Measurements from ENCODE around the gene STK32C. TPM values are rescaled to one million over a fixed set of nuclear protein-coding genes. Genes with fewer than 3 reads are reported as not detected.

Gene STK32C
- total and polyA plus RNA-seq, 2 of the 4 experiments (the other 2 are of a cell fraction), result 5.0 to 8.3 TPM

DNA sequence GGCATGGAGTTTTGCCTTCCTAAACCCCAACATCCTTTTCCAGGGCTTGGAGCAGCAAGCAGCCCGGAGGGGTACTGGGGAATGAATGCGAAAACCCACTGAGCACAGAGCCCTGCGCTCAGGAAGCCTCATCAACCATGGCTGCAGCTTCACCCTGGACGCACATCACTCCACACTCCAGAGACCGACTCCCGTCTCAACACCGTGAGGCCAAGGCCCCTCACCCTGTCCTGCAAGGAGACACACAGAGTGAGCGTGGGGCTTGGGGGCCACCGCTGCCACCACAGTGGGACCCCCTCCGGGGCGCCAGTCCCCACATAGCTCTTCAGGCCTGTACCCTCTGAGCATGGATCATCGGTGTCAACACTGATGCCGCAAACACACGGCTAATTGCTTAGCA, 79.1 kb downstream of the STK32C start:
- Histone ChIP-seq H4K91ac (ENCODE audit: insufficient read depth, low read depth, low read length) (no peak overlapping the region), H3K9me1 (ENCODE audit: insufficient read depth, low read length) (no peaks in the 10 kb centered on the region), H3K56ac (ENCODE audit: extremely low read depth, insufficient read depth, low read length) (no peak overlapping the region), H3K36me3 (ENCODE audit: control insufficient read depth, insufficient read depth, low read length) (no peaks in the 10 kb centered on the region), H2BK120ac (ENCODE audit: low read depth, low read length) (no peak overlapping the region), H3K18ac (ENCODE audit: low read depth, low read length) (no peak overlapping the region), H3K4me2 (ENCODE audit: low read depth, low read length) (no peak overlapping the region), H2AFZ (replicated peaks; ENCODE audit: low read length, poor library complexity) (no peak overlapping the region), H2BK5ac (ENCODE audit: low read depth, low read length, poor library complexity, severe bottlenecking) (no peak overlapping the region), H2BK15ac (ENCODE audit: low read depth, low read length) (no peak overlapping the region), H2AK9ac (replicated peaks; ENCODE audit: low read depth, low read length, poor library complexity) (no peak overlapping the region), H4K8ac (ENCODE audit: low read depth in 2 of 2, low read length in 2 of 2) (no peak overlapping the region), H2AK5ac (ENCODE audit: low read depth, low read length) (no peak overlapping the region), H3K23ac (ENCODE audit: low read depth, low read length) (no peak overlapping the region), H3K14ac (replicated peaks; ENCODE audit: low read depth, low read length) (no peak overlapping the region), H4K20me1 (ENCODE audit: insufficient read depth, low read length) (no peaks in the 10 kb centered on the region), H3K9ac (ENCODE audit: low read depth, low read length) (no peak overlapping the region), H3K9me3 (ENCODE audit: control insufficient read depth, insufficient read depth, low read length) (no peaks in the 10 kb centered on the region), H3K4me3 (ENCODE audit: insufficient read depth, low read depth, low read length) (no peak overlapping the region), H3K79me1 (ENCODE audit: low read depth in 1 of 2, low read length in 2 of 2) (no peaks in the 10 kb centered on the region), H3K27ac (ENCODE audit: insufficient read depth, low read length) (no peak overlapping the region), H3K4ac (ENCODE audit: low read depth, low read length) (no peak overlapping the region), H3K4me1 (ENCODE audit: control insufficient read depth, insufficient read depth, low read length) (no peaks in the 10 kb centered on the region), H4K5ac (ENCODE audit: low read depth, low read length) (no peak overlapping the region), H2BK20ac (ENCODE audit: low read depth, low read length) (no peak overlapping the region), H3K27me3 (ENCODE audit: control insufficient read depth, insufficient read depth, low read length) (no peaks in the 10 kb centered on the region; the same call in 1 of the 2 replicates)
- TF ChIP-seq, protein P1, sequence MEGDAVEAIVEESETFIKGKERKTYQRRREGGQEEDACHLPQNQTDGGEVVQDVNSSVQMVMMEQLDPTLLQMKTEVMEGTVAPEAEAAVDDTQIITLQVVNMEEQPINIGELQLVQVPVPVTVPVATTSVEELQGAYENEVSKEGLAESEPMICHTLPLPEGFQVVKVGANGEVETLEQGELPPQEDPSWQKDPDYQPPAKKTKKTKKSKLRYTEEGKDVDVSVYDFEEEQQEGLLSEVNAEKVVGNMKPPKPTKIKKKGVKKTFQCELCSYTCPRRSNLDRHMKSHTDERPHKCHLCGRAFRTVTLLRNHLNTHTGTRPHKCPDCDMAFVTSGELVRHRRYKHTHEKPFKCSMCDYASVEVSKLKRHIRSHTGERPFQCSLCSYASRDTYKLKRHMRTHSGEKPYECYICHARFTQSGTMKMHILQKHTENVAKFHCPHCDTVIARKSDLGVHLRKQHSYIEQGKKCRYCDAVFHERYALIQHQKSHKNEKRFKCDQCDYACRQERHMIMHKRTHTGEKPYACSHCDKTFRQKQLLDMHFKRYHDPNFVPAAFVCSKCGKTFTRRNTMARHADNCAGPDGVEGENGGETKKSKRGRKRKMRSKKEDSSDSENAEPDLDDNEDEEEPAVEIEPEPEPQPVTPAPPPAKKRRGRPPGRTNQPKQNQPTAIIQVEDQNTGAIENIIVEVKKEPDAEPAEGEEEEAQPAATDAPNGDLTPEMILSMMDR (conservative IDR thresholded peaks at IDR 0.05; ENCODE audit: low read depth, low read length), result no peak
- TF ChIP-seq RCOR1 (IDR thresholded peaks at IDR 0.05; ENCODE audit: insufficient replicate concordance, low read length), result no peak
- TF ChIP-seq, protein P2, sequence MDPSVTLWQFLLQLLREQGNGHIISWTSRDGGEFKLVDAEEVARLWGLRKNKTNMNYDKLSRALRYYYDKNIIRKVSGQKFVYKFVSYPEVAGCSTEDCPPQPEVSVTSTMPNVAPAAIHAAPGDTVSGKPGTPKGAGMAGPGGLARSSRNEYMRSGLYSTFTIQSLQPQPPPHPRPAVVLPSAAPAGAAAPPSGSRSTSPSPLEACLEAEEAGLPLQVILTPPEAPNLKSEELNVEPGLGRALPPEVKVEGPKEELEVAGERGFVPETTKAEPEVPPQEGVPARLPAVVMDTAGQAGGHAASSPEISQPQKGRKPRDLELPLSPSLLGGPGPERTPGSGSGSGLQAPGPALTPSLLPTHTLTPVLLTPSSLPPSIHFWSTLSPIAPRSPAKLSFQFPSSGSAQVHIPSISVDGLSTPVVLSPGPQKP (IDR thresholded peaks at IDR 0.05; ENCODE audit: borderline replicate concordance, low read depth, low read length), result no peak
- TF ChIP-seq BHLHE40 (IDR thresholded peaks at IDR 0.05; ENCODE audit: low read depth, low read length), result no peak
- TF ChIP-seq MAZ (IDR thresholded peaks at IDR 0.05; ENCODE audit: borderline replicate concordance, low read depth, low read length), result no peak
- TF ChIP-seq NFE2L2 (IDR thresholded peaks at IDR 0.05; ENCODE audit: low read depth, low read length), result no peak
- CTCF ChIA-PET, result no interaction called here
- intact Hi-C loops (cut with micrococcal nuclease) (no loop called here), in situ Hi-C loops (cut with MboI; ENCODE audit: low sequenced_read_pairs) (loop anchor here (10.0 kb wide), 1 partner anchor 406 kb away; no protein-coding TSS in a partner anchor), dilution Hi-C loops (cut with HindIII; ENCODE audit: low sequenced_read_pairs, unreplicated experiment) (loop anchor here (25.0 kb wide), 1 partner anchor 109 kb away; the partner anchor contains the start of gene LRRC27)
- ATAC-seq (ENCODE audit: low read depth) (no peak), DNase-seq (no peak)
- no TSS peak for BruUV-seq (replicated peaks)
- WGBS, 2 experiments (ENCODE audit: extremely low coverage in 2 of 2, insufficient read length in 1 of 2), result 85% methylated on average over 6 of the region's 14 CpGs; no CpG with 5 or more reads in 1 of the 2 experiments
- POLR2A ChIA-PET (ENCODE audit: unreplicated experiment), result no interaction called here
